ENCODE measurements around the gene AFAP1.

AFAP1 gene

DNA sequence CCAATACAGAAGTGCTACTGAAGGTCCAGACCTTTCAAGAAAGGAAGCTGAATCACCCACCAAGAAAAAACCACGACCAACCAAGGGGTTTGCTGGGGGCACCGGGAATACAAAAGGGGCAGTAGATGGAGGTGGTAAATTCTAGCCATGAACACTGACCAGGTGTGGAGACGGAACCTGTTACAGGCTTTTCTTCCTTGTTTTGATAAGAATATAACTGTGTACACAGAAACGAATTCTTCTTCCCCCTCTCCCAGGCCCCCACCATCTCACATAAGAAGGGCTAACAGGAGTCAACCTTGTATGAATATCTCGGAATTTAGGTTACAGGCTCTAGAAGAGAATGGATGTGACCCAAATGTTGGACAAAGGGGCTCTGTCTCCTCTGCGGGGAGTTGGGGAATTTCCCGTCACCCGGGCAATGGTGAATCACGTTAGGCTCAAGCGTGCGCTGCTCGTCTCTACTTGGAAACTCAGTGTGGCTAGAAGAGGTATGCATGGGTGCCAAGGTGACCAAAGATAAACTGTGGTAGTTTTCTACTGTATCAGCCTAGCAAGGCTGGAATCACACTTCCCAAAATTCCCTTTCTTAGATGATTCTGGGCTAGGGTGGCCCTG lies 87.0 kb downstream of the AFAP1 start:
- H3K4me3 ChIP-seq (ENCODE audit: low read length): no peak overlapping the region
- DNase-seq (ENCODE audit: low read depth): no peak
- TF ChIP-seq CTCF (conservative IDR thresholded peaks at IDR 0.05; ENCODE audit: low read depth, low read length): no peak

DNA sequence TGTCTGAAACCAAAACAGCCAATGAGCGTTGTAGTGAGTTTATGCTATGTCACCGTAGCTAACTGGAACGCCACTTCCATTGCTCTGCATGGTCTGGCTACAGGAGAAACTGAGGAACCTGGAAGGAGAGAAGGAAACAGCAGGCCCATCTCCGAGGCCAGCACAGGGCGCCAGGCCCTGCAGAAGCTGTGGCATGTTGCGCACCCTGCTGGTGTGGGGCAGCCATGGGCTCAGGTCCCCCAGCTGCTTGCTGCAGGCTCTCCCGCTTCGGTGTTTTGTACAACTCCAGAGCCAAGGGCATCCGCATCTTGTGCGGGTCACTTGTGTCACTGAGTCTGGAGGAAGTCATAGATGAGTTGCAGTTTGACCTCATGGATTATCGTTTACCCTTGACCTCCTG lies 89.2 kb downstream of the AFAP1 start:
- peak; percentile 7 for TF ChIP-seq CTCF (conservative IDR thresholded peaks at IDR 0.05; ENCODE audit: low read depth, low read length)
- H3K4me3 ChIP-seq (ENCODE audit: low read length): no peak overlapping the region
- DNase-seq (ENCODE audit: low read depth): no peak

GRCh38 chr4:7847206-7847605 lies 92.5 kb downstream of the AFAP1 start:
- no peak for DNase-seq (ENCODE audit: low read depth)
- no peak overlapping the region for H3K4me3 ChIP-seq (ENCODE audit: low read length)
- no peak for TF ChIP-seq CTCF (conservative IDR thresholded peaks at IDR 0.05; ENCODE audit: low read depth, low read length)

GRCh38 chr4:7845493-7846128 lies 94.0 kb downstream of the AFAP1 start:
- no peak overlapping the region for H3K4me3 ChIP-seq (ENCODE audit: low read length)
- TF ChIP-seq CTCF (conservative IDR thresholded peaks at IDR 0.05; ENCODE audit: low read depth, low read length): peak; percentile 2
- DNase-seq (ENCODE audit: low read depth): no peak

- no peak for DNase-seq (ENCODE audit: low read depth)
- H3K4me3 ChIP-seq (ENCODE audit: low read length): no peak overlapping the region
- no peak for TF ChIP-seq CTCF (conservative IDR thresholded peaks at IDR 0.05; ENCODE audit: low read depth, low read length)
Observed at GRCh38 chr4:7844594-7844991, 95.1 kb downstream of the AFAP1 start.

GRCh38 chr4:7843831-7844593 lies 95.6 kb downstream of the AFAP1 start:
- DNase-seq (ENCODE audit: low read depth): no peak
- no peak overlapping the region for H3K4me3 ChIP-seq (ENCODE audit: low read length)
- TF ChIP-seq CTCF (conservative IDR thresholded peaks at IDR 0.05; ENCODE audit: low read depth, low read length): peak; percentile 78

Measured in retinal pigment epithelial cell (primary cell).